ENCODE data around the gene GDF2.

GRCh38 chr10:47303105-47303504 is 19.1 kb upstream of the GDF2 start:
- TF ChIP-seq, protein P1, sequence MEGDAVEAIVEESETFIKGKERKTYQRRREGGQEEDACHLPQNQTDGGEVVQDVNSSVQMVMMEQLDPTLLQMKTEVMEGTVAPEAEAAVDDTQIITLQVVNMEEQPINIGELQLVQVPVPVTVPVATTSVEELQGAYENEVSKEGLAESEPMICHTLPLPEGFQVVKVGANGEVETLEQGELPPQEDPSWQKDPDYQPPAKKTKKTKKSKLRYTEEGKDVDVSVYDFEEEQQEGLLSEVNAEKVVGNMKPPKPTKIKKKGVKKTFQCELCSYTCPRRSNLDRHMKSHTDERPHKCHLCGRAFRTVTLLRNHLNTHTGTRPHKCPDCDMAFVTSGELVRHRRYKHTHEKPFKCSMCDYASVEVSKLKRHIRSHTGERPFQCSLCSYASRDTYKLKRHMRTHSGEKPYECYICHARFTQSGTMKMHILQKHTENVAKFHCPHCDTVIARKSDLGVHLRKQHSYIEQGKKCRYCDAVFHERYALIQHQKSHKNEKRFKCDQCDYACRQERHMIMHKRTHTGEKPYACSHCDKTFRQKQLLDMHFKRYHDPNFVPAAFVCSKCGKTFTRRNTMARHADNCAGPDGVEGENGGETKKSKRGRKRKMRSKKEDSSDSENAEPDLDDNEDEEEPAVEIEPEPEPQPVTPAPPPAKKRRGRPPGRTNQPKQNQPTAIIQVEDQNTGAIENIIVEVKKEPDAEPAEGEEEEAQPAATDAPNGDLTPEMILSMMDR (conservative IDR thresholded peaks at IDR 0.05; ENCODE audit: low read depth, low read length) = no peak
- no peak for TF ChIP-seq EZH2 (IDR thresholded peaks at IDR 0.05; ENCODE audit: borderline replicate concordance, low read depth, low read length, poor library complexity, severe bottlenecking)
